Measurements from ENCODE around the gene INAFM2.

The INAFM2 gene

DNA sequence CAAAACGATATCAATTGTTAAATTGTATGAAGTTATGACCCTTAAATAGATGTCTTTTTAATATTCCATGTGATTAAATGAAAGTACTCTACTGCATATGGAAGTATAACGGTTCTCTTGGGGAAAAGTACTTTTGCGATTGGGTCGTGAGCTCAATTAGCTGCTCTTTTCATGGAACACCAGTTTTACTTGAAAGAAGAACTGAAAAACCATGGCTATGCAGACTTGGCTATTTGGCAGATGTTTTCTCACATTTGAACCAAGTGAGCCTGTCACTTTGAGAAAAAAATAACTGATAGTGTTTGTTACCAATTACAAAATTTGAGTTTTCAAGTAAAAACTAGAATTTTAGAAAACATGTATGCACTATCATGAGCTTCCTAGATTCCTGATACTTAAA lies 5.9 kb upstream of the INAFM2 start:
- TF ChIP-seq TAF1 (IDR thresholded peaks at IDR 0.05; ENCODE audit: borderline replicate concordance, insufficient read depth, low read length) (no peak), SIN3A (IDR thresholded peaks at IDR 0.05; ENCODE audit: borderline replicate concordance, insufficient read depth, low read length) (no peak), FOXP2 (optimal IDR thresholded peaks at IDR 0.05; ENCODE audit: borderline replicate concordance, extremely low read depth, extremely low read length, insufficient read depth) (no peak), POLR2AphosphoS5 (IDR thresholded peaks at IDR 0.05; ENCODE audit: low read depth, low read length) (no peak)
- TF ChIP-seq, protein P1, sequence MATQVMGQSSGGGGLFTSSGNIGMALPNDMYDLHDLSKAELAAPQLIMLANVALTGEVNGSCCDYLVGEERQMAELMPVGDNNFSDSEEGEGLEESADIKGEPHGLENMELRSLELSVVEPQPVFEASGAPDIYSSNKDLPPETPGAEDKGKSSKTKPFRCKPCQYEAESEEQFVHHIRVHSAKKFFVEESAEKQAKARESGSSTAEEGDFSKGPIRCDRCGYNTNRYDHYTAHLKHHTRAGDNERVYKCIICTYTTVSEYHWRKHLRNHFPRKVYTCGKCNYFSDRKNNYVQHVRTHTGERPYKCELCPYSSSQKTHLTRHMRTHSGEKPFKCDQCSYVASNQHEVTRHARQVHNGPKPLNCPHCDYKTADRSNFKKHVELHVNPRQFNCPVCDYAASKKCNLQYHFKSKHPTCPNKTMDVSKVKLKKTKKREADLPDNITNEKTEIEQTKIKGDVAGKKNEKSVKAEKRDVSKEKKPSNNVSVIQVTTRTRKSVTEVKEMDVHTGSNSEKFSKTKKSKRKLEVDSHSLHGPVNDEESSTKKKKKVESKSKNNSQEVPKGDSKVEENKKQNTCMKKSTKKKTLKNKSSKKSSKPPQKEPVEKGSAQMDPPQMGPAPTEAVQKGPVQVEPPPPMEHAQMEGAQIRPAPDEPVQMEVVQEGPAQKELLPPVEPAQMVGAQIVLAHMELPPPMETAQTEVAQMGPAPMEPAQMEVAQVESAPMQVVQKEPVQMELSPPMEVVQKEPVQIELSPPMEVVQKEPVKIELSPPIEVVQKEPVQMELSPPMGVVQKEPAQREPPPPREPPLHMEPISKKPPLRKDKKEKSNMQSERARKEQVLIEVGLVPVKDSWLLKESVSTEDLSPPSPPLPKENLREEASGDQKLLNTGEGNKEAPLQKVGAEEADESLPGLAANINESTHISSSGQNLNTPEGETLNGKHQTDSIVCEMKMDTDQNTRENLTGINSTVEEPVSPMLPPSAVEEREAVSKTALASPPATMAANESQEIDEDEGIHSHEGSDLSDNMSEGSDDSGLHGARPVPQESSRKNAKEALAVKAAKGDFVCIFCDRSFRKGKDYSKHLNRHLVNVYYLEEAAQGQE (IDR thresholded peaks at IDR 0.05; ENCODE audit: insufficient read depth in 1 of 2, low read depth in 2 of 2, low read length in 2 of 2): no peak

DNA sequence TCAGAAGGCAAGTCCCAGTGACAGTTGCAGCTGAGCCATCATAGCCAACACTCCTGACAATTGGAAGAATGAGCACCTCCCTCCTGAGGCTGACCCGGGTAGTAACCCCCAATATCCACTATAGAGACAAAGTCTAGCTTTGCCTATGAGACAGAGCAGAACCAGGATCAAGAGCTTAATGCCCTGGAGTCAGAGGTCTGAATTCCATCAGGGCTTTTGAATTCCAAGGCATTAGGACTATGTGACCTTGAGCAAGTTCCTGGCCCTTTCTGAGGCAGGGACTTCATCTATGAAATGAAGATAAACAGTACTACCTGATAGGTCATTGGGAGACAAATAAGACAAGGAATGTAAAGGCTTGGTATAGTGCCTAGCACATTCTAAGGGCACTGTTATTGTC lies 3.1 kb upstream of the INAFM2 start:
- TF ChIP-seq, protein P1 (IDR thresholded peaks at IDR 0.05; ENCODE audit: insufficient read depth in 1 of 2, low read depth in 2 of 2, low read length in 2 of 2): no peak
- no peak for TF ChIP-seq POLR2AphosphoS5 (IDR thresholded peaks at IDR 0.05; ENCODE audit: low read depth, low read length)
- no peak for TF ChIP-seq FOXP2 (optimal IDR thresholded peaks at IDR 0.05; ENCODE audit: borderline replicate concordance, extremely low read depth, extremely low read length, insufficient read depth)
- no peak for TF ChIP-seq TAF1 (IDR thresholded peaks at IDR 0.05; ENCODE audit: borderline replicate concordance, insufficient read depth, low read length)
- TF ChIP-seq SIN3A (IDR thresholded peaks at IDR 0.05; ENCODE audit: borderline replicate concordance, insufficient read depth, low read length): no peak

DNA sequence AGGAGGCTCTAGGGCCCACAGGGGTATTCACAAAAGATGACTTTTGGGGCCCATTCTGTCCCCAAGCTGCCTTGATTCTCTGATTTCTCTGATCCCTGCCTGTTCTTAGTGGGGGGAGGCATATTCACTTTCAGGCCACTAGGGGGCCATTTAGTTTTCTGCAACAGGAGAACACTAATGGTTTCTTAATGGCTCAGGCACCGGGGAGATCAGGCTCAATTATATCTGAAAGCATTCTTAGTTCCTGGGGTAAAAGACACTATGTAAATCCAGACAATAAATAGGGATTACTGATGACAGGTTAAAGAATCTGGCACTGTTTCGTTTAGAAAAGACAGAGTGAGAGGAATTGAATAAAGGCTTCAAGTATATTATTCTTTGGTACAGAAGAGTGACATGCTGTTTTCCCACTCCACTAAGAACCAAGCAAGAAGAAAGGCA lies 2.5 kb upstream of the INAFM2 start:
- no peak for TF ChIP-seq POLR2AphosphoS5 (IDR thresholded peaks at IDR 0.05; ENCODE audit: low read depth, low read length)
- TF ChIP-seq TAF1 (IDR thresholded peaks at IDR 0.05; ENCODE audit: borderline replicate concordance, insufficient read depth, low read length): no peak
- TF ChIP-seq SIN3A (IDR thresholded peaks at IDR 0.05; ENCODE audit: borderline replicate concordance, insufficient read depth, low read length): no peak
- TF ChIP-seq FOXP2 (optimal IDR thresholded peaks at IDR 0.05; ENCODE audit: borderline replicate concordance, extremely low read depth, extremely low read length, insufficient read depth): no peak
- TF ChIP-seq, protein P1 (IDR thresholded peaks at IDR 0.05; ENCODE audit: insufficient read depth in 1 of 2, low read depth in 2 of 2, low read length in 2 of 2): no peak

DNA sequence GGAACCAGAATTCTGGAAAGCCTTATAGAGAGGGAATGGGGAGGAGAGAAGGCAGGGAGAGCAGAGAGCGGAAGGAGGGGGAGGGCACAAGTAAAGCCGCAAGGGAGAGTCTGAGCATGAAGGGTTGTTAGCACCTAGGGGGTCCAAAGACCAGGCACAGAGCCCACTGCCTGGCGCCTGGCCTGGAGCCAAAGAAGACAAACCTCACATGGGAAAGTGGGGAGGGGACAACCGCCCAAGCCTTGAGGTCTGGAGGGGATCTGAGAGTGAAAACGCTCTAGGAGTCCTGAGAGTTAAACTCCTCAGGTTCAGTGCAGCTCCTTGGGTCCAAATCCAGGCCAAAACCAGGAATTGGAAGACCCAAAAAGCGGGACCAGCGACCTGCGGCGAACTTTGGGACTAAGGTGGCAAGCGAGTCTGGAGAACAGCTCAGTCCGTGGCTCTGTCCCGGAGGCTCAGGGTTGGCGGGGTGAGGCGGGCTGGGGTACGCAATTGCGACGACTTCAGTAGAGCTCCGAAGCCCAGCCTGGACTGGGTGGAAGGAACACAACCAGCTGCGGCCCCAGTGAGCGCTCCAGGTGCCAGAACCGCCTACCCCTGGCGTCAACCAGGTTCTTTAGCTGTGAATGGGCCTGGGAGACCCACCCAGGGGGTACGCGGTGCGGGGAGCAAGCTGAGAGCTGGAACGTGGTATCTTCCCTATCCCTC lies 807 bp upstream of the INAFM2 start:
- TF ChIP-seq TAF1 (IDR thresholded peaks at IDR 0.05; ENCODE audit: borderline replicate concordance, insufficient read depth, low read length): no peak
- TF ChIP-seq POLR2AphosphoS5 (IDR thresholded peaks at IDR 0.05; ENCODE audit: low read depth, low read length): no peak
- no peak for TF ChIP-seq FOXP2 (optimal IDR thresholded peaks at IDR 0.05; ENCODE audit: borderline replicate concordance, extremely low read depth, extremely low read length, insufficient read depth)
- no peak for TF ChIP-seq SIN3A (IDR thresholded peaks at IDR 0.05; ENCODE audit: borderline replicate concordance, insufficient read depth, low read length)
- TF ChIP-seq, protein P1 (IDR thresholded peaks at IDR 0.05; ENCODE audit: insufficient read depth in 1 of 2, low read depth in 2 of 2, low read length in 2 of 2): no peak
